GM12891 (cell line): ENCODE results near the gene SLC15A1.

Source experiments
- DNase-seq: peaks from one replicate; pipeline ENCODE4 v3.0.0; 2011; ENCODE audit warnings: low spot score; ENCODE audit not compliant: insufficient read length
- FAIRE-seq: peaks from 2 replicates; lab custom pipeline; 2011; peaks lifted over from hg19 to GRCh38; lab: Jason Lieb, UNC
- PAX5 ChIP-seq: IDR thresholded peaks from 2 replicates; pipeline ENCODE4 v1.6.1; 2011; ENCODE audit warnings: low read length, moderate library complexity, mild to moderate bottlenecking; ENCODE audit not compliant: insufficient read depth, severe bottlenecking
- POLR2A ChIP-seq: IDR thresholded peaks from 2 replicates; pipeline ENCODE4 v1.6.1; 2011; ENCODE audit warnings: low read depth, low read length, control low read depth
- POLR2AphosphoS5 ChIP-seq: IDR thresholded peaks from 2 replicates; pipeline ENCODE4 v1.6.1; 2011; ENCODE audit warnings: low read depth, low read length, control low read depth
- POU2F2 ChIP-seq: IDR thresholded peaks from 2 replicates; pipeline ENCODE4 v1.6.1; 2011; ENCODE audit warnings: low read depth, mild to moderate bottlenecking, control low read depth, low read length, moderate library complexity
- SPI1 ChIP-seq: IDR thresholded peaks from 2 replicates; pipeline ENCODE4 v1.6.1; 2011; ENCODE audit warnings: low read depth, low read length, control low read depth
- TAF1 ChIP-seq: IDR thresholded peaks from 2 replicates; pipeline ENCODE4 v1.6.1; 2011; ENCODE audit warnings: low read depth, low read length, control low read depth

SLC15A1 gene

DNA sequence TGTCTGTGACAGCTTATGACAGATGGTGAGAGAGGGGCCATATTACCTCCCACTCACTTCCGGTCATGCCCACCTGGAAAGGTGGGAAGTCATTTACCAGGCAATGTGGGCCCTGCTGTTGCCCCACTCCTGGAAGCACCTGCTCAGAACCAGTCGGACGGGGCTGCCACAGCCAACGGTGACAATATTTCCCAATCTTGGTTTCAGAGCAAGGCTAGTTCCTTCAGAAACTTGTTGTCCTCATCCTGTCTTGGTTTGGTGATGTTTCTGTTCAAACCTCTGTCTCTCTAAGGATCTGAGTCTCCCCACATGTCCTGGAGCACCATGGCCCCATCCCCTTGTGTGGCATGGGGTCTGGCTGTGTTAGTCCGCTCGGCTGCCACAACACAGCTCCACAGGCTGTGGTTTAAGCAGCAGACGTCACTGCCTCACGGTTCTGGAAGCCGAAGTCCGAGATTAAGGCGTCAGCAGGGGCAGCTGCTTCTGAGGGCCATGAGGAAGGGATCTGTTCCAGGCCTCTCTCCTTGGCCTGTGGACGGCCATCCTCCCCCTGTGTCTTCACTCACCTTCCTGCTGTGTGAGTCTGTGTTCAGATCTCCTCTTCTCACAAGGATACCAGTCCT is 31.5 kb upstream of the SLC15A1 start:
- DNase-seq (no peak), FAIRE-seq (no peak)
- TF ChIP-seq POU2F2 (no peak), TAF1 (no peak), PAX5 (no peak), POLR2A (no peak), POLR2AphosphoS5 (no peak), SPI1 (no peak)

DNA sequence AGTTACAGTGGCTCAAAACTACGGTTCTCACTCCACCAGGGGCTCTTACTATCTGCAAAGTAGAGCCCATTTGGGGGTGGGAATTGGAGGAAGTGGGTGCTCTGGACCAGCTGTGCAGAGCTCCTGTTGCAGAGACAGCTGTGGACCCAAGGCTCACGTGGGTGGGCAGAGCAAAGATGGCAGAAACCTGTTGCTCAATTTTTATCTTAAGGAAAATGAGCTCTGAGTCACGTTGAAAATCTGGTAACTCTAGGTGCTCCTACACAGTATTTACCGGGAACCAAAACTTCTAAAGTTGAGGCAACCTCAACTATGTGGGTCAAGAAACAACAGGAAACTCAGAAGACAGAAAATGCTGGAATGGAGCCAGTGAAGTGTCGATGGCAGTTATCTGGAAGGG is 30.2 kb upstream of the SLC15A1 start:
- DNase-seq = no peak
- TF ChIP-seq POU2F2 = no peak
- no peak for TF ChIP-seq POLR2A
- no peak for TF ChIP-seq SPI1
- no peak for TF ChIP-seq POLR2AphosphoS5
- no peak for TF ChIP-seq PAX5
- no peak for TF ChIP-seq TAF1
- FAIRE-seq = no peak

DNA sequence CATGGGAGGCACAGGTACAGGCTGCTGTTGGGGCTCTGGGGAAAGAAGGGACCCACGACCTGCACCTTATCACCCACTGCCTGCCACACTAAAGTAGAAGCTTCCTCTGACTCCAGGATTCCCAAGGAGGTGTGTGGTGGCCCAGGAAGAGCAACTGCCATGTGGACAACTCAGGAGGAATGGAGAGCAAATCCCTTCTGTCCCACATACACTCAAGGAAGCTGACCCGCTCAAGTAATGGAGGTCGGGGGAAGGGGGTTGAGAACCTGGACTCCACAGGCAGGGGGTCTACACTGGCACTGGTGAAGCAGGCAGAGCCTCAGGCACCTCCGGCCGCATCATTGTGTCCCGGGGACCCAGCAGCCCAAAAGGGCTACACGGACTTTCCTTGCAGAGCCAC is 29.4 kb upstream of the SLC15A1 start:
- no peak for DNase-seq
- FAIRE-seq = no peak
- no peak for TF ChIP-seq POU2F2
- TF ChIP-seq POLR2A = no peak
- TF ChIP-seq SPI1 = no peak
- TF ChIP-seq PAX5 = no peak
- no peak for TF ChIP-seq POLR2AphosphoS5
- no peak for TF ChIP-seq TAF1

DNA sequence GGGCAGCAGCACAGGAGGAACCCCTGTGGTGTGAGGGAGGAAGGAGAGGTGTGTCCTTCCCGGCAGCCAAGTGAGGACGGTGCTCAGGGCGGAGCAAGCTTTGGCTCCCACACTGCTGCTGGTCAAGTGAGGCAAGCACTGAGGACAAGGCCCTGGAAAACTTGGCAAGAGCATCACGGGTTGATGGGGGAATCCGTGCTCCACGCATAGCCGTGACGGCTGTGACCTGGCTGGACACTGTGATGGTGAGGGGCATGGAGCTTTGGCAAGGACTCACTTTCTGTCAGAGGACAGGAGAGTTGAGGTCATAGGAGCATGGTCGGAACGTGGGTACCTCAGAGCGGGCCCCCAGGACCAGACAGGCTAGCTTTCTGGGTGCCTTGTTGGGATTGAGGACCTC is 29.0 kb upstream of the SLC15A1 start:
- no peak for TF ChIP-seq SPI1
- no peak for TF ChIP-seq POU2F2
- TF ChIP-seq PAX5 = no peak
- no peak for TF ChIP-seq TAF1
- no peak for TF ChIP-seq POLR2A
- no peak for TF ChIP-seq POLR2AphosphoS5
- DNase-seq (no peak), FAIRE-seq (no peak)

DNA sequence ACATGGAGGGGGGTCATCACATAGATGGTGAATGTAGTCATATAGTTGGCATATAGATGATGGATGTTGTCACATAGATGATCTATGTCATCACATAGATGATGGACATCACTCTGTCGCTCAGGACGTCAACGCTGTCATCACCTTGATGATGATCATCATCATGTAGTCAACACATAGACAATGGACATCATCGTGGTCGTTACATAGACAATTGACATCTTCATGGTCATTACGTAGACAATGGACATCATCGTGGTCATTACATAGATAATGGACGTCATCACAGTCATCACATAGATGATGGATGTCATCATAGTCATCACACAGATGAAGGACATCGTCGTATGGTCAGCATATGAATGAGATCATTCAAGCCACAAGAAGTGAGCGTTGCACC is 28.6 kb upstream of the SLC15A1 start:
- peak; percentile 55 for FAIRE-seq
- TF ChIP-seq TAF1 = no peak
- TF ChIP-seq POU2F2 = no peak
- no peak for TF ChIP-seq POLR2AphosphoS5
- no peak for TF ChIP-seq POLR2A
- TF ChIP-seq SPI1 = no peak
- TF ChIP-seq PAX5 = no peak
- no peak for DNase-seq

DNA sequence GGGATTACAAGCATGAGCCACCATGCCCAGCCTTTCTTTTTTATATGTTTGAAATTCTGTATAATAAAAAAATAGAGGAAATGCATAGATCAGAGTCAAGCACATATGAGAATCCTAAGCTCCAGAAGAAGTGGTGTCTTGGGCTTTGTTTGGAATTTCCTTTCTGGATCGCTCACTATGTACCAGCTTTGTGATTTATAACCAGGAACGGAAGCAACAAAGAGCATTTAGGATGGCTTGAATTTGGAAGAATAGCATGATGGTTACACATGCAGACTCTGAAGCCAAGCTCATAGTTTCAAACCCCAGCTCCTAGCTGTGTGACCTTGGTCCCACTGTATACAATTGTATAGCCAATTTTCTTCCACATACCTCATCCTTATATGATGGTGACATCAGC is 28.0 kb upstream of the SLC15A1 start:
- DNase-seq = no peak
- TF ChIP-seq POLR2A (no peak), SPI1 (no peak), PAX5 (no peak), POLR2AphosphoS5 (no peak), TAF1 (no peak), POU2F2 (no peak)
- no peak for FAIRE-seq

DNA sequence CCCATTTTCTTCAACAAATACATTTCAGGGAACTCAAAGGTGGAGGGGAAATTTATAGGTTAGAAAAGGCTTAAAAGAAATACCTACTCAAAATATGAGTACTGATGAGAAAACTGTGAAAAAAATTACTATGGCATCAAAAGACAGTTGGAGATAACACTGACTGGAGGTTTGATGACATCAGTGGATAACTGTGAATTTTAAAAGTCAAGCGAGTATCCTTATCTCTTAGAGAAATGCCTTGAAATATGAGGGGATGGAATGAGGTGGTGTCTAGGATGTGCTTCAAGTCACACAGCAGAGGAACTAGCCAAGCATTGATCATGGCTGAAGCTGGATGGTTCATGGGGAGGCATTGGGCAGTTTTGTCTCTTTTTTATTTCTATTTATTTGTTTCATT is 27.2 kb upstream of the SLC15A1 start:
- TF ChIP-seq POLR2A = no peak
- no peak for TF ChIP-seq PAX5
- TF ChIP-seq TAF1 = no peak
- TF ChIP-seq POU2F2 = no peak
- no peak for TF ChIP-seq SPI1
- TF ChIP-seq POLR2AphosphoS5 = no peak
- FAIRE-seq = no peak
- no peak for DNase-seq

DNA sequence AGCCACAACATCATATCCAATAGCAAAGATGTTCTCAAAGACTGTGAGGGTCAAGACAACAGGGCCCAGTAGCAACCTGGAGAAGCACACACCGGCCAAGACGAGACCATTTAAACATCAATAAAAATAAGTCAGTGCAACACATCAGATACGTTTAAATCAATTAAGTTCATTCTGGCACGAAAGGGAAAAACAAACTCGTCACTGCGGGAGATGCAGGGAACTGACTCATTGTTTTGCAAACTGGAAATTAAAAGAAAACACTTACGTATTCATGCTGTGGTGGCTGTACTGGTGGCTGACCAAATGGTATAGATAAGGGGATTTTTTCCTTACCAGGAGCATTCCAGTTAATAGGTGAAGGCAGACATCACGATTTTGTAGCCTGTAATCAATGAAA is 26.3 kb upstream of the SLC15A1 start:
- FAIRE-seq = no peak
- DNase-seq = no peak

DNA sequence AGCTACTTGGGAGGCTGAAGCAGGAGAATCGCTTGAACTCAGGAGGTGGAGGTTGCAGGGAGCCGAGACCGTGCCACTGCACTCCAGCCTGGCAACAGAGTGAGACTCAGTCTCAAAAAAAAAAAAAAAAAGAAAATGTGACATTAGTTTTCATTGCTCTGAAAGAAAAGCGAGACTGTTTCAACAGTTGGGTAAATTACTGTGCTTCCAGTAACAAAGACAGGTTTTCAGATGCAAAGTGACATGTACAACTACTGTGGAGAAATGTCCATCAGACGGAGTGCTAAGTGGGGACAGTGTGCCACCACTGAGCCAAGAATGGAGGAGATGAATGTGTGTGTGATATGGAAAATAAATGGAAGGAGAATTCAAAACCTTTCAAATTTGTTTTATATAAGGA is 24.2 kb upstream of the SLC15A1 start:
- no peak for TF ChIP-seq SPI1
- no peak for TF ChIP-seq TAF1
- TF ChIP-seq POLR2A = no peak
- TF ChIP-seq POLR2AphosphoS5 = no peak
- no peak for TF ChIP-seq PAX5
- TF ChIP-seq POU2F2 = no peak
- FAIRE-seq (no peak), DNase-seq (no peak)

More for the DNA sequence above, 26.3 kb upstream of the SLC15A1 start:
- TF ChIP-seq POU2F2 (no peak), SPI1 (no peak), POLR2A (no peak), PAX5 (no peak), POLR2AphosphoS5 (no peak), TAF1 (no peak)
